Kidney (tissue), 14 donors: Measurements from ENCODE around the gene PITX1. TPM values are rescaled to one million over a fixed set of nuclear protein-coding genes. Genes with fewer than 3 reads are reported as not detected.

Source experiments
- DNase-seq, 5 donors: peaks; one replicate each; pipeline ENCODE4 v3.0.0-alpha.2; 2013 to 2020
- FAIRE-seq: peaks from 2 replicates; lab custom pipeline; 2012; peaks lifted over from hg19 to GRCh38; lab: Jason Lieb, UNC
- H3K27ac ChIP-seq, 2 donors: one replicate each; pipeline ENCODE4 v1.7.0; 2013; ENCODE audit warnings: low read depth in 2 of 2, low read length in 2 of 2, inconsistent platforms in 1 of 2
- H3K27me3 ChIP-seq: one replicate; pipeline ENCODE4 v1.7.1; 2013; ENCODE audit warnings: low read length, inconsistent platforms; ENCODE audit not compliant: control insufficient read depth, insufficient read depth
- H3K36me3 ChIP-seq, 3 donors: one replicate each; pipeline versions ENCODE4 v1.7.0 to v1.7.1; 2013; ENCODE audit warnings: low read length in 3 of 3, control low read depth in 1 of 3, inconsistent platforms in 1 of 3; ENCODE audit not compliant: insufficient read depth in 3 of 3, control insufficient read depth in 2 of 3
- H3K4me1 ChIP-seq, 3 donors: one replicate each; pipeline versions ENCODE4 v1.7.0 to v1.7.1; 2013; ENCODE audit warnings: low read length in 3 of 3, inconsistent platforms in 1 of 3, low read depth in 1 of 3; ENCODE audit not compliant: control insufficient read depth in 2 of 3, insufficient read depth in 2 of 3
- H3K4me3 ChIP-seq, 3 donors: one replicate each; pipeline versions ENCODE4 v1.7.0 to v1.8.1; 2013; ENCODE audit warnings: low read length in 3 of 3, control low read depth in 1 of 3, inconsistent platforms in 1 of 3
- H3K9ac ChIP-seq, 3 donors: one replicate each; pipeline versions ENCODE4 v1.7.0 to v1.7.1; 2013; ENCODE audit warnings: low read length in 3 of 3, control low read depth in 1 of 3, inconsistent platforms in 1 of 3
- H3K9me3 ChIP-seq, 3 donors: one replicate each; pipeline versions ENCODE4 v1.7.0 to v1.7.1; 2013; ENCODE audit warnings: low read length in 3 of 3, control low read depth in 1 of 3, inconsistent platforms in 1 of 3; ENCODE audit not compliant: control insufficient read depth in 2 of 3, insufficient read depth in 1 of 3
- intact Hi-C: fragments of 100-400 bp; cut with DNase I; formaldehyde crosslinking; loops from one replicate; pipeline ENCODE4 v1.11.1; 2022
- polyA plus RNA-seq: library from polyadenylated mRNA; stranded (reverse); fragments of 350-450 nt; fragmentation: Illumina TruSeq; extraction: RNeasy Lipid Tissue Mini Kit (QIAGEN cat#74804); gene quantifications from one replicate; pipeline ENCODE4 v1.2.3, GENCODE V29; 2014; ENCODE audit warnings: low read depth, low replicate concordance; ENCODE audit not compliant: insufficient read depth
- total RNA-seq: library from RNA; stranded (reverse); fragmentation: NEBNext Ultra II Directional; extraction: Animal tissue kit (Norgen Biotek cat#: 25700); gene quantifications from one replicate; pipeline ENCODE4 v1.2.1, GENCODE V29; 2021
- TF ChIP-seq, protein P1 (sequence below): IDR thresholded peaks from 3 replicates; pipeline ENCODE4 v1.5.1; 2012; ENCODE audit warnings: mild to moderate bottlenecking, moderate library complexity, borderline replicate concordance; ENCODE audit not compliant: insufficient read depth; ENCODE audit errors: extremely low read depth
- donor health status: control.
- donor health status: control.
- donor health status: control.
- donor health status: control.
- donor health status: control.
- donor health status: DM: yes; HTN: yes; CAD: no.
- donor health status: Normal renal cell carcinoma (clear cell type).

The PITX1 gene
- total and polyA plus RNA-seq, 2 donors from 2014 or later = not detected

GRCh38 chr5:135030956-135031812, 2.8 kb downstream of the PITX1 start:
- peak in 4 of 5 donors; percentile 30 to 67 (median 38) for DNase-seq
- H3K27ac ChIP-seq = no peak overlapping the region
- H3K9ac ChIP-seq = no peak overlapping the region
- TF ChIP-seq, protein P1, sequence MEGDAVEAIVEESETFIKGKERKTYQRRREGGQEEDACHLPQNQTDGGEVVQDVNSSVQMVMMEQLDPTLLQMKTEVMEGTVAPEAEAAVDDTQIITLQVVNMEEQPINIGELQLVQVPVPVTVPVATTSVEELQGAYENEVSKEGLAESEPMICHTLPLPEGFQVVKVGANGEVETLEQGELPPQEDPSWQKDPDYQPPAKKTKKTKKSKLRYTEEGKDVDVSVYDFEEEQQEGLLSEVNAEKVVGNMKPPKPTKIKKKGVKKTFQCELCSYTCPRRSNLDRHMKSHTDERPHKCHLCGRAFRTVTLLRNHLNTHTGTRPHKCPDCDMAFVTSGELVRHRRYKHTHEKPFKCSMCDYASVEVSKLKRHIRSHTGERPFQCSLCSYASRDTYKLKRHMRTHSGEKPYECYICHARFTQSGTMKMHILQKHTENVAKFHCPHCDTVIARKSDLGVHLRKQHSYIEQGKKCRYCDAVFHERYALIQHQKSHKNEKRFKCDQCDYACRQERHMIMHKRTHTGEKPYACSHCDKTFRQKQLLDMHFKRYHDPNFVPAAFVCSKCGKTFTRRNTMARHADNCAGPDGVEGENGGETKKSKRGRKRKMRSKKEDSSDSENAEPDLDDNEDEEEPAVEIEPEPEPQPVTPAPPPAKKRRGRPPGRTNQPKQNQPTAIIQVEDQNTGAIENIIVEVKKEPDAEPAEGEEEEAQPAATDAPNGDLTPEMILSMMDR = no peak
- intact Hi-C loops = no loop called here
- H3K9me3 ChIP-seq = peaks cover 0 to 7% (median 0%) of the 10 kb centered on the region in 3 donors
- peaks cover 70% of the 10 kb centered on the region for H3K27me3 ChIP-seq
- H3K36me3 ChIP-seq = no peaks in the 10 kb centered on the region
- peaks cover 0 to 15% (median 15%) of the 10 kb centered on the region in 3 donors for H3K4me1 ChIP-seq
- no peak for FAIRE-seq
- peak overlapping the region in 2 of 3 donors; percentile 49 to 55 for H3K4me3 ChIP-seq

GRCh38 chr5:135030123-135030955, 3.7 kb downstream of the PITX1 start:
- Histone ChIP-seq H3K9ac (no peak overlapping the region), H3K36me3 (no peaks in the 10 kb centered on the region), H3K9me3 (peaks cover 0 to 7% (median 0%) of the 10 kb centered on the region in 3 donors), H3K27me3 (peaks cover 67% of the 10 kb centered on the region), H3K4me1 (peaks cover 0 to 15% (median 15%) of the 10 kb centered on the region in 3 donors), H3K27ac (no peak overlapping the region), H3K4me3 (peak overlapping the region in 2 of 3 donors; percentile 49 to 55)
- TF ChIP-seq, protein P1 = no peak
- no peak for FAIRE-seq
- intact Hi-C loops = no loop called here
- DNase-seq = peak in 3 of 5 donors; percentile 15 to 36 (median 26)

DNA sequence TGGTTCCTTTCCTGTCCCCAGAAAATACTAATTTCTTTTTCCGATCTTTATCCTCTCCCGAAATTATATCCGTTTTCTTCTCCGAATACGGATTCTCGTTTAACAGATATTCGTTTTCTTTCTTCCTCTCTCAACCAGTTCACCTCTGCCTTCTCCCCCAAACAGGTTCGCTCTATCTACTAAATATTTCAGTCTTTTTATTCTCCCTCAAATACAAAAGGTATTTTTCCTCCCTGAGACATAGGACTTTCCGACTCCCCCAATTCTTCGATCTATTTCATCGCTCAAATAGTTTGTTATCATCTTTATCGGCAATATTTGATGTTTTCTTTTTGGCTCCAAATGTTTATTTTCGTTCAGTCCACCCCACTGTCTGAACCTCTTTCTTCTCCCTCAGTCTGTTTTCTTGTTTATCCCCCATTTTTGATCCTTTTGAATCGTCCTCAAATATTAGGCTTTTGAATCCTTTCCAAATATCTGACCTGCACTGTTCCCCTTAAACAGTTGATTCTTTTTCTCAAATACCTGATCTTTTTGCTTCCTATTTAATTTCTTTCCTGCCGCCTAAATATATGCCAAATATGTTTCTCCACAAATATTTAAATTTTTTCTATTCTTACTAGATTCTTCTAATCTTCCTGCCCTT, 4.4 kb downstream of the PITX1 start:
- Histone ChIP-seq H3K27ac (no peak overlapping the region), H3K27me3 (peaks cover 62% of the 10 kb centered on the region), H3K9ac (no peak overlapping the region), H3K36me3 (no peaks in the 10 kb centered on the region), H3K9me3 (peaks cover 0 to 7% (median 0%) of the 10 kb centered on the region in 3 donors), H3K4me3 (no peak overlapping the region), H3K4me1 (peaks cover 0 to 15% (median 15%) of the 10 kb centered on the region in 3 donors)
- TF ChIP-seq, protein P1 = no peak
- peak in 2 of 5 donors; percentile 15 to 61 for DNase-seq
- intact Hi-C loops = no loop called here
- FAIRE-seq = no peak
